GM12878 (cell line): ENCODE measurements around the gene PLEKHJ1. TPM values are rescaled to one million over a fixed set of nuclear protein-coding genes. Genes with fewer than 3 reads are reported as not detected.

ENCODE experiments used
- ATAC-seq: fragments of 200-7000 bp; cut with Tn5 transposase; 3 replicates; pipeline ENCODE4 v1.9.1; 2020; ENCODE audit warnings: mild to moderate bottlenecking, moderate library complexity
- BruUV-seq: library from RNA; stranded (reverse); fragments of 400-500 nt; replicated peaks from 2 replicates; lab custom pipeline; 2021; lab: Mats Ljungman, UMichigan
- CTCF ChIA-PET: fragments of 300-600 bp; sonication (Branson Sonifier 250); formaldehyde crosslinking; extraction: SDS; loops from one replicate; lab custom pipeline; 2021; ENCODE audit warnings: inconsistent platforms; lab: Yijun Ruan, JAX
- POLR2A ChIA-PET: fragments of 350-600 bp; formaldehyde crosslinking; extraction: SDS; loops from one replicate; lab custom pipeline; 2021; ENCODE audit warnings: inconsistent platforms; lab: Charles Lee
- RAD21 ChIA-PET: fragments of 300-600 bp; sonication (Branson Sonifier 250); formaldehyde crosslinking; loops from one replicate; lab custom pipeline; 2023; ENCODE audit warnings: antibody characterized with exemption; ENCODE audit not compliant: unreplicated experiment; lab: Charles Lee
- SMC1A ChIA-PET: fragments of 300-600 bp; sonication (Branson Sonifier 250); formaldehyde crosslinking; loops from one replicate; lab custom pipeline; 2023; ENCODE audit not compliant: unreplicated experiment, uncharacterized antibody; lab: Charles Lee
- DNase-seq: peaks from one replicate; pipeline ENCODE4 v3.0.0-alpha.2; 2011; ENCODE audit warnings: low read depth, low spot score
- FAIRE-seq: peaks from 3 replicates; lab custom pipeline; 2011; peaks lifted over from hg19 to GRCh38; lab: Jason Lieb, UNC
- H2AFZ ChIP-seq: 2 replicates; pipeline ENCODE4 v1.6.0; 2011; ENCODE audit warnings: low read depth, low read length, control low read depth; ENCODE audit not compliant: control insufficient read depth
- H3K27ac ChIP-seq: 2 replicates; pipeline ENCODE4 v1.5.1; 2011; ENCODE audit warnings: control low read depth; ENCODE audit not compliant: control insufficient read depth, insufficient read depth
- H3K27me3 ChIP-seq, 2 experiments: replicated peaks in 1 of 2; 2 replicates each; pipeline versions ENCODE4 v1.6.0 to v1.6.1; 2011; ENCODE audit warnings: low read length in 1 of 2; ENCODE audit not compliant: control insufficient read depth in 2 of 2, insufficient read depth in 2 of 2
- H3K36me3 ChIP-seq, 2 experiments: 2 replicates each; pipeline ENCODE4 v1.5.1; 2011; ENCODE audit warnings: low read length in 1 of 2; ENCODE audit not compliant: control insufficient read depth in 2 of 2, insufficient read depth in 2 of 2
- H3K4me1 ChIP-seq: 2 replicates; pipeline ENCODE4 v1.6.1; 2011; ENCODE audit warnings: mild to moderate bottlenecking, low read length, moderate library complexity, mixed read lengths; ENCODE audit not compliant: control insufficient read depth, insufficient read depth
- H3K4me2 ChIP-seq: 2 replicates; pipeline ENCODE4 v1.6.0; 2011; ENCODE audit warnings: control low read depth; ENCODE audit not compliant: control insufficient read depth, insufficient read depth
- H3K4me3 ChIP-seq: fragments of 200-600 bp; sonication (generic); 2 replicates; pipeline ENCODE4 v1.5.1; 2016
- H3K79me2 ChIP-seq: 2 replicates; pipeline ENCODE4 v1.6.0; 2011; ENCODE audit warnings: low read length; ENCODE audit not compliant: control insufficient read depth, insufficient read depth
- H3K9ac ChIP-seq: 2 replicates; pipeline ENCODE4 v1.8.0; 2011; ENCODE audit warnings: low read length, control low read depth, mixed read lengths; ENCODE audit not compliant: control insufficient read depth, insufficient read depth
- H3K9me3 ChIP-seq: replicated peaks from 3 replicates; pipeline ENCODE4 v1.5.1; 2011; ENCODE audit warnings: mild to moderate bottlenecking, low read length; ENCODE audit not compliant: control insufficient read depth, insufficient read depth
- H4K20me1 ChIP-seq: 2 replicates; pipeline ENCODE4 v1.6.0; 2011; ENCODE audit not compliant: control insufficient read depth, insufficient read depth
- ASH2L ChIP-seq: fragments of 300-600, 200-600 bp; sonication (generic); IDR thresholded peaks from 2 replicates; pipeline ENCODE4 v1.6.1; 2017; ENCODE audit warnings: low read depth, mild to moderate bottlenecking, borderline replicate concordance
- CHD4 ChIP-seq: fragments of 200-600 bp; sonication (generic); IDR thresholded peaks from 2 replicates; pipeline ENCODE4 v1.6.1; 2016; ENCODE audit warnings: mild to moderate bottlenecking
- ETV6 ChIP-seq, 2 experiments: fragments of 450-650 bp in 1 of 2; IDR thresholded peaks in 1 of 2; conservative IDR thresholded peaks in 1 of 2; 2 replicates each; pipeline ENCODE4 v1.6.1; 2014; ENCODE audit warnings: antibody characterized with exemption in 1 of 2, borderline replicate concordance in 1 of 2, low read depth in 1 of 2, mild to moderate bottlenecking in 1 of 2, moderate library complexity in 1 of 2
- GATAD2B ChIP-seq: fragments of 450-650 bp; conservative IDR thresholded peaks from 2 replicates; pipeline ENCODE4 v1.6.1; 2017; ENCODE audit warnings: low read depth, mild to moderate bottlenecking, moderate library complexity
- MEF2B ChIP-seq: fragments of 450-650 bp; IDR thresholded peaks from 2 replicates; pipeline ENCODE4 v1.6.1; 2018; ENCODE audit warnings: mild to moderate bottlenecking, moderate library complexity; ENCODE audit not compliant: partially characterized antibody, poor library complexity, severe bottlenecking
- MYB ChIP-seq: fragments of 150-350 bp; IDR thresholded peaks from 2 replicates; pipeline ENCODE4 v1.6.1; 2014; ENCODE audit warnings: mild to moderate bottlenecking, low read depth, low read length, borderline replicate concordance
- POLR2A ChIP-seq: IDR thresholded peaks from 2 replicates; pipeline ENCODE4 v1.6.1; 2011; ENCODE audit warnings: low read depth, mild to moderate bottlenecking, low read length
- POLR2AphosphoS5 ChIP-seq: IDR thresholded peaks from 2 replicates; pipeline ENCODE4 v1.6.1; 2011; ENCODE audit warnings: mild to moderate bottlenecking, low read length, inconsistent platforms
- RAD51 ChIP-seq: fragments of 450-650 bp; IDR thresholded peaks from 2 replicates; pipeline ENCODE4 v1.6.1; 2016; ENCODE audit warnings: moderate library complexity, mild to moderate bottlenecking, inconsistent platforms
- RELB ChIP-seq: fragments of 450-650 bp; IDR thresholded peaks from 2 replicates; pipeline ENCODE4 v1.6.1; 2017; ENCODE audit warnings: low read depth, mild to moderate bottlenecking, moderate library complexity
- STAT3 ChIP-seq: IDR thresholded peaks from 2 replicates; pipeline ENCODE4 v1.6.1; 2011; ENCODE audit warnings: low read depth, low read length, improper control_type of control experiment
- ZBED1 ChIP-seq: IDR thresholded peaks from 2 replicates; pipeline ENCODE4 v1.6.1; 2016; ENCODE audit warnings: borderline replicate concordance
- ZBTB33 ChIP-seq: fragments of 450-650 bp; IDR thresholded peaks from 2 replicates; pipeline ENCODE4 v1.6.1; 2017; ENCODE audit warnings: mild to moderate bottlenecking
- ZNF24 ChIP-seq: fragments of 450-650 bp; IDR thresholded peaks from 2 replicates; pipeline ENCODE4 v1.6.1; 2017; ENCODE audit warnings: antibody characterized with exemption, mild to moderate bottlenecking
- WGBS: methylation state at CpG from one replicate; pipeline ENCODE4 v1.1.6; 2016; ENCODE audit warnings: low lambda C conversion rate; ENCODE audit not compliant: insufficient replicate concordance, insufficient coverage; ENCODE audit errors: missing lambda C conversion rate; 5-methylcytosine and 5-hydroxymethylcytosine counted together
- in situ Hi-C: fragments of 300-500 bp; cut with MboI; formaldehyde crosslinking; loops from 9 replicates; pipeline ENCODE4 v1.14.3; 2018; ENCODE audit warnings: mixed read lengths
- intact Hi-C: fragments of 100-400 bp; cut with micrococcal nuclease; formaldehyde crosslinking; loops from one replicate; pipeline ENCODE4 v1.14.2; 2022; ENCODE audit not compliant: unreplicated experiment
- polyA plus RNA-seq, 11 experiments: library from polyadenylated mRNA; depleted of rRNA in 4 of 11; unstranded in 6 of 11; stranded (reverse) in 5 of 11; fragments of >200 nt; fragmentation: Nextera tagmentation in 4 of 11; fragmentation: Illumina TruSeq in 1 of 11; extraction: Ambion mirVana in 4 of 11; extraction: Trizol in 1 of 11; gene quantifications; 1 replicate in 1 of 11; 2 replicates in 10 of 11; pipeline versions ENCODE4 v1.2.1 to v1.2.3, GENCODE V29; 2011 to 2016; ENCODE audit warnings: inconsistent platforms in 2 of 11, missing spikeins in 2 of 11, low read depth in 1 of 11
- total RNA-seq, 4 experiments: library from RNA; depleted of rRNA in 3 of 4; stranded (reverse); fragments of >200 nt in 3 of 4; fragmentation: Illumina TruSeq in 1 of 4; extraction: Trizol in 1 of 4; gene quantifications; 2 replicates each; pipeline versions ENCODE4 v1.2.1 to v1.2.3, GENCODE V29; 2013 to 2021

The PLEKHJ1 gene
- total and polyA plus RNA-seq, 10 of the 15 experiments (the other 5 are each of a cell fraction or from before 2014, with no cell fraction given), result 1.3 to 133 (median 75.0) TPM

- TF ChIP-seq ZBTB33, result 0 out of 2 replicates have a peak, but pooled peaks have one; percentile 24
- no peak for TF ChIP-seq STAT3
- TF ChIP-seq MEF2B, result no peak
- TF ChIP-seq GATAD2B, result 0 out of 2 replicates have a peak, but pooled peaks have one; percentile 39
- TF ChIP-seq ZNF24, result no peak
Observed at GRCh38 chr19:2278459-2279158, 42.5 kb upstream of the PLEKHJ1 start (continued).

GRCh38 chr19:2277138-2277537 lies 41.0 kb upstream of the PLEKHJ1 start:
- H3K27ac ChIP-seq, result no peak overlapping the region
- intact Hi-C loops, result loop anchor here (5.0 to 10.0 kb wide), 2 partner anchors 115 to 508 kb away; partner anchors contain the start of genes SGTA and THOP1
- SMC1A ChIA-PET, result interaction anchor here (0.9 to 1.8 kb wide), 4 partner anchors 11 to 334 kb away, joined by 3 to 5 read pairs (median 4); no protein-coding TSS in a partner anchor
- CTCF ChIA-PET, result interaction anchor here (1.1 to 6.4 kb wide), 3 partner anchors 24 to 115 kb away, joined by 3 to 46 read pairs (median 7); no protein-coding TSS in a partner anchor
- H3K36me3 ChIP-seq, result peaks cover 4 to 14% of the 10 kb centered on the region in 2 experiments
- no peak for ATAC-seq
- BruUV-seq, result no TSS peak
- peaks cover 5% of the 10 kb centered on the region for H4K20me1 ChIP-seq
- POLR2A ChIA-PET, result interaction anchor here (0.6 kb wide), 1 partner anchor 113 kb away, joined by 6 read pairs; no protein-coding TSS in a partner anchor
- WGBS, result 78% methylated on average over 9 of the region's 9 CpGs
- peaks cover 14% of the 10 kb centered on the region for H3K4me1 ChIP-seq
- DNase-seq, result no peak
- H3K79me2 ChIP-seq, result peaks cover 25% of the 10 kb centered on the region
- no peak overlapping the region for H2AFZ ChIP-seq
- H3K27me3 ChIP-seq, result no peaks in the 10 kb centered on the region
- no peaks in the 10 kb centered on the region for H3K9me3 ChIP-seq
- RAD21 ChIA-PET, result interaction anchor here (1.0 to 1.4 kb wide), 2 partner anchors 39 to 334 kb away, joined by 3 to 6 read pairs; no protein-coding TSS in a partner anchor
- no peak for FAIRE-seq
- TF ChIP-seq MYB (no peak), RAD51 (no peak), ZBED1 (no peak), POLR2A (peak; percentile 41; the same call in 1 of the 2 replicates), POLR2AphosphoS5 (peak; percentile 50; the same call in 1 of the 2 replicates), RELB (no peak), CHD4 (no peak), ETV6 (conservative IDR thresholded peaks at IDR 0.05 in 1 of 2, IDR thresholded peaks at IDR 0.05 in 1 of 2; ENCODE audit: borderline replicate concordance in 1 of 2, low read depth in 1 of 2) (no peak), ASH2L (no peak)
- H3K4me3 ChIP-seq, result no peak overlapping the region
- in situ Hi-C loops, result loop anchor here (10.0 kb wide), 1 partner anchor 338 kb away; no protein-coding TSS in a partner anchor
- no peak overlapping the region for H3K9ac ChIP-seq
- H3K4me2 ChIP-seq, result no peak overlapping the region
